Thyroid gland (tissue), 4 donors: ENCODE measurements around the gene FBLN5. TPM values are rescaled to one million over a fixed set of nuclear protein-coding genes. Genes with fewer than 3 reads are reported as not detected.

Experiments used
- DNase-seq, 2 donors: peaks; one replicate each; pipeline ENCODE4 v3.0.0-alpha.2; 2019
- H3K27ac ChIP-seq, 3 donors: fragments of 200-600 bp; sonication (generic); 1 replicate in 2 of 3; 2 replicates in 1 of 3; pipeline ENCODE4 v1.5.1; 2016 to 2019; ENCODE audit warnings: mild to moderate bottlenecking in 1 of 3, moderate library complexity in 1 of 3
- H3K27me3 ChIP-seq: fragments of 200-600 bp; sonication (generic); one replicate; pipeline ENCODE4 v1.5.1; 2019
- H3K36me3 ChIP-seq, 2 donors: fragments of 200-600 bp; sonication (generic); one replicate each; pipeline ENCODE4 v1.5.1; 2016 to 2019
- H3K4me1 ChIP-seq, 2 donors: fragments of 200-600 bp; sonication (generic); one replicate each; pipeline ENCODE4 v1.5.1; 2017 to 2019
- H3K4me3 ChIP-seq, 3 donors: fragments of 200-600 bp; sonication (generic); replicated peaks in 1 of 3; 1 replicate in 2 of 3; 2 replicates in 1 of 3; pipeline ENCODE4 v1.5.1; 2016; ENCODE audit warnings: mild to moderate bottlenecking in 1 of 3
- H3K9me3 ChIP-seq: fragments of 200-600 bp; sonication (generic); one replicate; pipeline ENCODE4 v1.5.1; 2017
- CTCF ChIP-seq, 6 experiments: fragments of 200-600 bp in 3 of 6; fragments of 450-650 bp in 3 of 6; sonication (generic) in 3 of 6; IDR thresholded peaks; one replicate each; pipeline ENCODE4 v1.5.1; 2016 to 2019; ENCODE audit warnings: antibody characterized with exemption in 6 of 6, mild to moderate bottlenecking in 2 of 6, inconsistent platforms in 1 of 6, moderate library complexity in 1 of 6
- POLR2A ChIP-seq, 2 donors: fragments of 450-650 bp; IDR thresholded peaks; one replicate each; pipeline ENCODE4 v1.6.1; 2017; ENCODE audit warnings: antibody characterized with exemption in 2 of 2, mild to moderate bottlenecking in 2 of 2, moderate library complexity in 1 of 2
- WGBS, 2 donors: methylation state at CpG; one replicate each; pipeline ENCODE4 v1.1.5; 2017; 5-methylcytosine and 5-hydroxymethylcytosine counted together
- intact Hi-C: fragments of 100-400 bp; cut with DNase I; formaldehyde crosslinking; loops from one replicate; pipeline ENCODE4 v1.15.1; 2023
- total RNA-seq, 4 donors: library from RNA; depleted of rRNA; stranded (reverse); fragments of >200 nt; gene quantifications; one replicate each; pipeline ENCODE4 v1.2.3, GENCODE V29; 2016

FBLN5 gene
- total RNA-seq, 4 donors from 2014 or later: 71.5 to 110 (median 86.4) TPM

GRCh38 chr14:91888641-91889476 is 58.6 kb downstream of the FBLN5 start:
- intact Hi-C loops: no loop called here
- Histone ChIP-seq H3K4me1 (peaks cover 13 to 29% of the 10 kb centered on the region in 2 donors), H3K36me3 (no peaks in the 10 kb centered on the region), H3K27ac (peak overlapping the region; percentile 52 to 82 (median 57)), H3K27me3 (no peaks in the 10 kb centered on the region), H3K4me3 (no peak overlapping the region), H3K9me3 (no peaks in the 10 kb centered on the region)
- 67 to 72% methylated on average over 8 to 10 of the region's 10 CpGs for WGBS, 2 donors
- no peak for DNase-seq
- TF ChIP-seq CTCF (IDR thresholded peaks at IDR 0.05) (no peak), POLR2A (IDR thresholded peaks at IDR 0.05) (no peak)

- no peak for DNase-seq
- H3K27ac ChIP-seq: peak overlapping the region in 1 of 3 donors; percentile 44
- WGBS, 2 donors: 85 to 94% methylated on average over 8 of the region's 8 CpGs
- H3K9me3 ChIP-seq: no peaks in the 10 kb centered on the region
- peaks cover 13 to 29% of the 10 kb centered on the region in 2 donors for H3K4me1 ChIP-seq
- intact Hi-C loops: no loop called here
- H3K36me3 ChIP-seq: no peaks in the 10 kb centered on the region
- no peak overlapping the region for H3K4me3 ChIP-seq
- no peaks in the 10 kb centered on the region for H3K27me3 ChIP-seq
- TF ChIP-seq POLR2A (IDR thresholded peaks at IDR 0.05) (no peak), CTCF (IDR thresholded peaks at IDR 0.05) (no peak)
Measured at GRCh38 chr14:91886961-91887360, 60.5 kb downstream of the FBLN5 start.

- no peaks in the 10 kb centered on the region for H3K27me3 ChIP-seq
- H3K36me3 ChIP-seq: no peaks in the 10 kb centered on the region
- H3K27ac ChIP-seq: peak overlapping the region; percentile 24 to 60 (median 47)
- intact Hi-C loops: no loop called here
- H3K4me1 ChIP-seq: peaks cover 13 to 29% of the 10 kb centered on the region in 2 donors
- 58 to 76% methylated on average over 4 of the region's 4 CpGs for WGBS, 2 donors
- no peak for DNase-seq
- no peak overlapping the region for H3K4me3 ChIP-seq
- no peak for TF ChIP-seq POLR2A (IDR thresholded peaks at IDR 0.05)
- no peak for TF ChIP-seq CTCF (IDR thresholded peaks at IDR 0.05)
- no peaks in the 10 kb centered on the region for H3K9me3 ChIP-seq
Measured at GRCh38 chr14:91885839-91886238, 61.7 kb downstream of the FBLN5 start.

- H3K4me3 ChIP-seq: no peak overlapping the region
- H3K9me3 ChIP-seq: no peaks in the 10 kb centered on the region
- WGBS, 2 donors: 88 to 93% methylated on average over 4 of the region's 4 CpGs
- peak overlapping the region; percentile 24 to 60 (median 47) for H3K27ac ChIP-seq
- intact Hi-C loops: no loop called here
- peaks cover 13 to 25% of the 10 kb centered on the region in 2 donors for H3K4me1 ChIP-seq
- DNase-seq: no peak
- TF ChIP-seq POLR2A (IDR thresholded peaks at IDR 0.05): no peak
- TF ChIP-seq CTCF (IDR thresholded peaks at IDR 0.05): no peak
- H3K36me3 ChIP-seq: no peaks in the 10 kb centered on the region
- no peaks in the 10 kb centered on the region for H3K27me3 ChIP-seq
Measured at GRCh38 chr14:91885113-91885712, 62.3 kb downstream of the FBLN5 start.

- no peak for DNase-seq
- H3K27ac ChIP-seq: peak overlapping the region; percentile 17 to 60 (median 47)
- 62 to 80% methylated on average over 6 of the region's 6 CpGs for WGBS, 2 donors
- H3K4me1 ChIP-seq: peaks cover 11 to 19% of the 10 kb centered on the region in 2 donors
- intact Hi-C loops: no loop called here
- H3K4me3 ChIP-seq: no peak overlapping the region
- H3K9me3 ChIP-seq: no peaks in the 10 kb centered on the region
- no peaks in the 10 kb centered on the region for H3K27me3 ChIP-seq
- TF ChIP-seq POLR2A (IDR thresholded peaks at IDR 0.05) (no peak), CTCF (IDR thresholded peaks at IDR 0.05) (no peak)
- H3K36me3 ChIP-seq: no peaks in the 10 kb centered on the region
Measured at GRCh38 chr14:91884664-91885063, 62.8 kb downstream of the FBLN5 start.
